A549 (cell line): ENCODE data around the gene USP32.
"Not testable (repeated sequence)": the region's sequence is repeated elsewhere in the genome, so short reads cannot be mapped to it uniquely, and the experiment has no call there.

Experiments used
- BHLHE40 ChIP-seq: IDR thresholded peaks from 2 replicates; pipeline ENCODE4 v1.6.1; 2012; ENCODE audit warnings: low read depth, low read length, inconsistent platforms
- CHD2 ChIP-seq: fragments of 150-350 bp; IDR thresholded peaks from 2 replicates; pipeline ENCODE4 v1.6.1; 2014; ENCODE audit warnings: low read length; ENCODE audit not compliant: partially characterized antibody
- EP300 ChIP-seq, 2 experiments: fragments of >200 bp; sonication (Bioruptor Twin); formaldehyde crosslinking; IDR thresholded peaks; 2 replicates in 1 of 2; 3 replicates in 1 of 2; pipeline ENCODE4 v1.6.1; 2016 to 2017
- KDM5A ChIP-seq: fragments of 200-600 bp; sonication (generic); IDR thresholded peaks from 2 replicates; pipeline ENCODE4 v1.6.1; 2016; ENCODE audit warnings: antibody characterized with exemption, mild to moderate bottlenecking
- MAFK ChIP-seq: fragments of 450-650 bp; IDR thresholded peaks from 2 replicates; pipeline ENCODE4 v1.6.1; 2014; ENCODE audit not compliant: partially characterized antibody
- NPAS2 ChIP-seq: fragments of 250-450 bp; sonication (Bioruptor Pico); IDR thresholded peaks from 2 replicates; pipeline ENCODE4 v1.8.0; 2022; ENCODE audit warnings: mild to moderate bottlenecking, moderate library complexity, borderline replicate concordance
- POLR2AphosphoS2 ChIP-seq: conservative IDR thresholded peaks from 2 replicates; pipeline ENCODE4 v1.6.1; 2012; ENCODE audit warnings: low read length, improper control_type of control experiment, inconsistent platforms
- RAD21 ChIP-seq, 2 experiments: fragments of >200 bp in 1 of 2; sonication (Bioruptor Twin) in 1 of 2; formaldehyde crosslinking in 1 of 2; IDR thresholded peaks in 1 of 2; conservative IDR thresholded peaks in 1 of 2; 2 replicates in 1 of 2; 3 replicates in 1 of 2; pipeline ENCODE4 v1.6.1; 2012 to 2018; ENCODE audit warnings: inconsistent platforms in 1 of 2
- RARB ChIP-seq: fragments of 250-450 bp; sonication (Bioruptor Pico); IDR thresholded peaks from 2 replicates; pipeline ENCODE4 v1.8.0; 2021; ENCODE audit warnings: mild to moderate bottlenecking, moderate library complexity
- TF ChIP-seq, protein P1 (sequence below): IDR thresholded peaks from 2 replicates; pipeline ENCODE4 v1.6.1; 2012
- TF ChIP-seq, protein P2 (sequence below): fragments of >200 bp; sonication (Bioruptor Twin); formaldehyde crosslinking; IDR thresholded peaks from 3 replicates; pipeline ENCODE4 v1.5.1; 2016

DNA sequence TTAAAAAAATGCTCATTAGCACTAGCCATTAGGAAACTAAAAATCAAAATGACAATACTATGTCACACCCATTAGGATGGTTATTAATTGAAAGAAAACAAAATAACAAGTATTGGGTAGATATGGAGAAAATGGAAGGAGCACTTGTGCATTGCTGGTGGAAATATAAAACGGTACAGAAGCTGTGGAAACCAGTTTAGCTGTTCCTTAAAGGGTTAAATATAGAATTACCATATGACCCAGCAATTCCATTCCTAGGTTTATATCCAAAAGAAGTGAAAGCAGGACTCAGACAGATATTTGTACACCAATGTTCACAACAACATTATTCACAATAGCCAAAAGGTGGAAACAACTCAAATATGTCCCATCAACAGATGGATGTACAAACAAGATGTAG, 13.7 kb downstream of the USP32 start:
- TF ChIP-seq, protein P1, sequence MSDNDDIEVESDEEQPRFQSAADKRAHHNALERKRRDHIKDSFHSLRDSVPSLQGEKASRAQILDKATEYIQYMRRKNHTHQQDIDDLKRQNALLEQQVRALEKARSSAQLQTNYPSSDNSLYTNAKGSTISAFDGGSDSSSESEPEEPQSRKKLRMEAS, result not testable (repeated sequence)
- TF ChIP-seq RARB; RAD21 (conservative IDR thresholded peaks at IDR 0.05 in 1 of 2, IDR thresholded peaks at IDR 0.05 in 1 of 2); POLR2AphosphoS2; CHD2; MAFK; NPAS2 (CRISPR knock-in tag); BHLHE40; KDM5A; EP300 (IDR thresholded peaks at IDR 0.05): not testable (repeated sequence)
- TF ChIP-seq, protein P2, sequence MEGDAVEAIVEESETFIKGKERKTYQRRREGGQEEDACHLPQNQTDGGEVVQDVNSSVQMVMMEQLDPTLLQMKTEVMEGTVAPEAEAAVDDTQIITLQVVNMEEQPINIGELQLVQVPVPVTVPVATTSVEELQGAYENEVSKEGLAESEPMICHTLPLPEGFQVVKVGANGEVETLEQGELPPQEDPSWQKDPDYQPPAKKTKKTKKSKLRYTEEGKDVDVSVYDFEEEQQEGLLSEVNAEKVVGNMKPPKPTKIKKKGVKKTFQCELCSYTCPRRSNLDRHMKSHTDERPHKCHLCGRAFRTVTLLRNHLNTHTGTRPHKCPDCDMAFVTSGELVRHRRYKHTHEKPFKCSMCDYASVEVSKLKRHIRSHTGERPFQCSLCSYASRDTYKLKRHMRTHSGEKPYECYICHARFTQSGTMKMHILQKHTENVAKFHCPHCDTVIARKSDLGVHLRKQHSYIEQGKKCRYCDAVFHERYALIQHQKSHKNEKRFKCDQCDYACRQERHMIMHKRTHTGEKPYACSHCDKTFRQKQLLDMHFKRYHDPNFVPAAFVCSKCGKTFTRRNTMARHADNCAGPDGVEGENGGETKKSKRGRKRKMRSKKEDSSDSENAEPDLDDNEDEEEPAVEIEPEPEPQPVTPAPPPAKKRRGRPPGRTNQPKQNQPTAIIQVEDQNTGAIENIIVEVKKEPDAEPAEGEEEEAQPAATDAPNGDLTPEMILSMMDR, result not testable (repeated sequence)
